GM12878 (cell line): ENCODE results near the gene LRBA. TPM values are rescaled to one million over a fixed set of nuclear protein-coding genes. Genes with fewer than 3 reads are reported as not detected.

Experiments
- ATAC-seq: fragments of 200-7000 bp; cut with Tn5 transposase; 3 replicates; pipeline ENCODE4 v1.9.1; 2020; ENCODE audit warnings: mild to moderate bottlenecking, moderate library complexity
- BruUV-seq: library from RNA; stranded (reverse); fragments of 400-500 nt; replicated peaks from 2 replicates; lab custom pipeline; 2021; lab: Mats Ljungman, UMichigan
- CTCF ChIA-PET: fragments of 300-600 bp; sonication (Branson Sonifier 250); formaldehyde crosslinking; extraction: SDS; loops from one replicate; lab custom pipeline; 2021; ENCODE audit warnings: inconsistent platforms; lab: Yijun Ruan, JAX
- POLR2A ChIA-PET: fragments of 350-600 bp; formaldehyde crosslinking; extraction: SDS; loops from one replicate; lab custom pipeline; 2021; ENCODE audit warnings: inconsistent platforms; lab: Charles Lee
- RAD21 ChIA-PET: fragments of 300-600 bp; sonication (Branson Sonifier 250); formaldehyde crosslinking; loops from one replicate; lab custom pipeline; 2023; ENCODE audit warnings: antibody characterized with exemption; ENCODE audit not compliant: unreplicated experiment; lab: Charles Lee
- SMC1A ChIA-PET: fragments of 300-600 bp; sonication (Branson Sonifier 250); formaldehyde crosslinking; loops from one replicate; lab custom pipeline; 2023; ENCODE audit not compliant: unreplicated experiment, uncharacterized antibody; lab: Charles Lee
- DNase-seq: peaks from one replicate; pipeline ENCODE4 v3.0.0-alpha.2; 2011; ENCODE audit warnings: low read depth, low spot score
- FAIRE-seq: peaks from 3 replicates; lab custom pipeline; 2011; peaks lifted over from hg19 to GRCh38; lab: Jason Lieb, UNC
- H2AFZ ChIP-seq: 2 replicates; pipeline ENCODE4 v1.6.0; 2011; ENCODE audit warnings: low read depth, low read length, control low read depth; ENCODE audit not compliant: control insufficient read depth
- H3K27ac ChIP-seq: 2 replicates; pipeline ENCODE4 v1.5.1; 2011; ENCODE audit warnings: control low read depth; ENCODE audit not compliant: control insufficient read depth, insufficient read depth
- H3K27me3 ChIP-seq, 2 experiments: replicated peaks in 1 of 2; 2 replicates each; pipeline versions ENCODE4 v1.6.0 to v1.6.1; 2011; ENCODE audit warnings: low read length in 1 of 2; ENCODE audit not compliant: control insufficient read depth in 2 of 2, insufficient read depth in 2 of 2
- H3K36me3 ChIP-seq, 2 experiments: 2 replicates each; pipeline ENCODE4 v1.5.1; 2011; ENCODE audit warnings: low read length in 1 of 2; ENCODE audit not compliant: control insufficient read depth in 2 of 2, insufficient read depth in 2 of 2
- H3K4me1 ChIP-seq: 2 replicates; pipeline ENCODE4 v1.6.1; 2011; ENCODE audit warnings: mild to moderate bottlenecking, low read length, moderate library complexity, mixed read lengths; ENCODE audit not compliant: control insufficient read depth, insufficient read depth
- H3K4me2 ChIP-seq: 2 replicates; pipeline ENCODE4 v1.6.0; 2011; ENCODE audit warnings: control low read depth; ENCODE audit not compliant: control insufficient read depth, insufficient read depth
- H3K4me3 ChIP-seq: fragments of 200-600 bp; sonication (generic); 2 replicates; pipeline ENCODE4 v1.5.1; 2016
- H3K79me2 ChIP-seq: 2 replicates; pipeline ENCODE4 v1.6.0; 2011; ENCODE audit warnings: low read length; ENCODE audit not compliant: control insufficient read depth, insufficient read depth
- H3K9ac ChIP-seq: 2 replicates; pipeline ENCODE4 v1.8.0; 2011; ENCODE audit warnings: low read length, control low read depth, mixed read lengths; ENCODE audit not compliant: control insufficient read depth, insufficient read depth
- H3K9me3 ChIP-seq: replicated peaks from 3 replicates; pipeline ENCODE4 v1.5.1; 2011; ENCODE audit warnings: mild to moderate bottlenecking, low read length; ENCODE audit not compliant: control insufficient read depth, insufficient read depth
- H4K20me1 ChIP-seq: 2 replicates; pipeline ENCODE4 v1.6.0; 2011; ENCODE audit not compliant: control insufficient read depth, insufficient read depth
- CREM ChIP-seq: IDR thresholded peaks from 2 replicates; pipeline ENCODE4 v1.6.1; 2014; ENCODE audit warnings: antibody characterized with exemption, low read depth
- HDAC2 ChIP-seq: fragments of 200-600 bp; sonication (generic); IDR thresholded peaks from 2 replicates; pipeline ENCODE4 v1.6.1; 2017
- PAX5 ChIP-seq: IDR thresholded peaks from 2 replicates; pipeline ENCODE4 v1.6.1; 2011; ENCODE audit warnings: low read depth, low read length, borderline replicate concordance
- PML ChIP-seq: IDR thresholded peaks from 2 replicates; pipeline ENCODE4 v1.6.1; 2012; ENCODE audit warnings: low read length, inconsistent platforms
- WGBS: methylation state at CpG from one replicate; pipeline ENCODE4 v1.1.6; 2016; ENCODE audit warnings: low lambda C conversion rate; ENCODE audit not compliant: insufficient replicate concordance, insufficient coverage; ENCODE audit errors: missing lambda C conversion rate; 5-methylcytosine and 5-hydroxymethylcytosine counted together
- in situ Hi-C: fragments of 300-500 bp; cut with MboI; formaldehyde crosslinking; loops from 9 replicates; pipeline ENCODE4 v1.14.3; 2018; ENCODE audit warnings: mixed read lengths
- intact Hi-C: fragments of 100-400 bp; cut with micrococcal nuclease; formaldehyde crosslinking; loops from one replicate; pipeline ENCODE4 v1.14.2; 2022; ENCODE audit not compliant: unreplicated experiment
- polyA plus RNA-seq, 11 experiments: library from polyadenylated mRNA; depleted of rRNA in 4 of 11; unstranded in 6 of 11; stranded (reverse) in 5 of 11; fragments of >200 nt; fragmentation: Nextera tagmentation in 4 of 11; fragmentation: Illumina TruSeq in 1 of 11; extraction: Ambion mirVana in 4 of 11; extraction: Trizol in 1 of 11; gene quantifications; 1 replicate in 1 of 11; 2 replicates in 10 of 11; pipeline versions ENCODE4 v1.2.1 to v1.2.3, GENCODE V29; 2011 to 2016; ENCODE audit warnings: inconsistent platforms in 2 of 11, missing spikeins in 2 of 11, low read depth in 1 of 11
- total RNA-seq, 4 experiments: library from RNA; depleted of rRNA in 3 of 4; stranded (reverse); fragments of >200 nt in 3 of 4; fragmentation: Illumina TruSeq in 1 of 4; extraction: Trizol in 1 of 4; gene quantifications; 2 replicates each; pipeline versions ENCODE4 v1.2.1 to v1.2.3, GENCODE V29; 2013 to 2021
- TF ChIP-seq, protein P1 (sequence below): fragments of 450-650 bp; IDR thresholded peaks from 2 replicates; pipeline ENCODE4 v1.6.1; 2017; ENCODE audit warnings: low read depth, mild to moderate bottlenecking, moderate library complexity
- TF ChIP-seq, protein P2 (sequence below): fragments of 450-650 bp; IDR thresholded peaks from 2 replicates; pipeline ENCODE4 v1.6.1; 2016; ENCODE audit warnings: mild to moderate bottlenecking
- TF ChIP-seq, protein P3 (sequence below): fragments of 450-650 bp; IDR thresholded peaks from 2 replicates; pipeline ENCODE4 v1.6.1; 2016; ENCODE audit warnings: mild to moderate bottlenecking, moderate library complexity, borderline replicate concordance
- TF ChIP-seq, protein P4 (sequence below): fragments of 150-350 bp; IDR thresholded peaks from 2 replicates; pipeline ENCODE4 v1.6.1; 2016; ENCODE audit warnings: low read depth, low read length
- TF ChIP-seq, protein P5 (sequence below): fragments of 150-350 bp; IDR thresholded peaks from 2 replicates; pipeline ENCODE4 v1.6.1; 2014; ENCODE audit warnings: mild to moderate bottlenecking, low read depth, low read length

LRBA gene
- total and polyA plus RNA-seq, 10 of the 15 experiments (the other 5 are each of a cell fraction or from before 2014, with no cell fraction given): 20.3 to 93.4 (median 55.0) TPM

DNA sequence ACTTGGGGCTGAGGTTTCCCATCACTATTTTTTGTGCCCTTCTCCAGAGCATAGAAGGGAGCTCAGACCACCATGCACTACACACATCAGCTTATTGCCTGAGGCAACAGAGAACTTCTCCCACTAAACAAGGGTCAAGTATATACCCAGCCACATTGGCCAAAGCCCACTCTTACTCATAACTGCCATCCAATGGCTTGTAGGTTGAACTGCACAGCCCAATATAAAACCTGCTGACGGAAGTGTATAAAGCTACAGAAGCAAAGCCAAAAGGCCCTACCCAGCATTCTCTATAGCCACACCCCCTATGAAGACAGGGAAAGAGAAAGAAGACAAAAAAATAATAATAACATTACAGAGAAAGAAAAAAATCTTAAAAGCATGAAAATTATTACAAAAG, 139.7 kb downstream of the LRBA start:
- H3K9ac ChIP-seq: no peak overlapping the region
- ATAC-seq (no peak), FAIRE-seq (no peak), DNase-seq (no peak)
- BruUV-seq: no TSS peak
- peaks cover 4% of the 10 kb centered on the region; the same call in 2 of the 3 replicates for H3K9me3 ChIP-seq
- ChIA-PET RAD21 (interaction anchor here (0.6 kb wide), 1 partner anchor 91 kb away, joined by 3 read pairs; no protein-coding TSS in a partner anchor), CTCF (interaction anchor here (1.3 to 2.0 kb wide), 3 partner anchors 8 to 96 kb away, joined by 3 to 12 read pairs (median 3); no protein-coding TSS in a partner anchor), POLR2A (interaction anchor here (0.6 to 1.3 kb wide), 2 partner anchors 10 to 416 kb away, joined by 4 to 5 read pairs; no protein-coding TSS in a partner anchor), SMC1A (interaction anchor here (2.4 kb wide), 1 partner anchor 8 kb away, joined by 8 read pairs; no protein-coding TSS in a partner anchor)
- in situ Hi-C loops (no loop called here), intact Hi-C loops (no loop called here)
- no peaks in the 10 kb centered on the region for H3K79me2 ChIP-seq
- H4K20me1 ChIP-seq: no peaks in the 10 kb centered on the region
- H3K27me3 ChIP-seq: no peaks in the 10 kb centered on the region
- no peak overlapping the region for H3K27ac ChIP-seq
- no peak overlapping the region for H3K4me2 ChIP-seq
- no peaks in the 10 kb centered on the region for H3K4me1 ChIP-seq
- H3K4me3 ChIP-seq: no peak overlapping the region
- WGBS: 100% methylated on average over 1 of the region's 1 CpG
- no peak overlapping the region for H2AFZ ChIP-seq
- peaks cover 10% of the 10 kb centered on the region in 2 experiments; a peak in 3 of 4 replicates for H3K36me3 ChIP-seq
- TF ChIP-seq, protein P1, sequence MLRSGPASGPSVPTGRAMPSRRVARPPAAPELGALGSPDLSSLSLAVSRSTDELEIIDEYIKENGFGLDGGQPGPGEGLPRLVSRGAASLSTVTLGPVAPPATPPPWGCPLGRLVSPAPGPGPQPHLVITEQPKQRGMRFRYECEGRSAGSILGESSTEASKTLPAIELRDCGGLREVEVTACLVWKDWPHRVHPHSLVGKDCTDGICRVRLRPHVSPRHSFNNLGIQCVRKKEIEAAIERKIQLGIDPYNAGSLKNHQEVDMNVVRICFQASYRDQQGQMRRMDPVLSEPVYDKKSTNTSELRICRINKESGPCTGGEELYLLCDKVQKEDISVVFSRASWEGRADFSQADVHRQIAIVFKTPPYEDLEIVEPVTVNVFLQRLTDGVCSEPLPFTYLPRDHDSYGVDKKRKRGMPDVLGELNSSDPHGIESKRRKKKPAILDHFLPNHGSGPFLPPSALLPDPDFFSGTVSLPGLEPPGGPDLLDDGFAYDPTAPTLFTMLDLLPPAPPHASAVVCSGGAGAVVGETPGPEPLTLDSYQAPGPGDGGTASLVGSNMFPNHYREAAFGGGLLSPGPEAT: no peak
- no peak for TF ChIP-seq CREM
- TF ChIP-seq, protein P2, sequence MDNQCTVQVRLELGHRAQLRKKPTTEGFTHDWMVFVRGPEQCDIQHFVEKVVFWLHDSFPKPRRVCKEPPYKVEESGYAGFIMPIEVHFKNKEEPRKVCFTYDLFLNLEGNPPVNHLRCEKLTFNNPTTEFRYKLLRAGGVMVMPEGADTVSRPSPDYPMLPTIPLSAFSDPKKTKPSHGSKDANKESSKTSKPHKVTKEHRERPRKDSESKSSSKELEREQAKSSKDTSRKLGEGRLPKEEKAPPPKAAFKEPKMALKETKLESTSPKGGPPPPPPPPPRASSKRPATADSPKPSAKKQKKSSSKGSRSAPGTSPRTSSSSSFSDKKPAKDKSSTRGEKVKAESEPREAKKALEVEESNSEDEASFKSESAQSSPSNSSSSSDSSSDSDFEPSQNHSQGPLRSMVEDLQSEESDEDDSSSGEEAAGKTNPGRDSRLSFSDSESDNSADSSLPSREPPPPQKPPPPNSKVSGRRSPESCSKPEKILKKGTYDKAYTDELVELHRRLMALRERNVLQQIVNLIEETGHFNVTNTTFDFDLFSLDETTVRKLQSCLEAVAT: no peak
- TF ChIP-seq, protein P3, sequence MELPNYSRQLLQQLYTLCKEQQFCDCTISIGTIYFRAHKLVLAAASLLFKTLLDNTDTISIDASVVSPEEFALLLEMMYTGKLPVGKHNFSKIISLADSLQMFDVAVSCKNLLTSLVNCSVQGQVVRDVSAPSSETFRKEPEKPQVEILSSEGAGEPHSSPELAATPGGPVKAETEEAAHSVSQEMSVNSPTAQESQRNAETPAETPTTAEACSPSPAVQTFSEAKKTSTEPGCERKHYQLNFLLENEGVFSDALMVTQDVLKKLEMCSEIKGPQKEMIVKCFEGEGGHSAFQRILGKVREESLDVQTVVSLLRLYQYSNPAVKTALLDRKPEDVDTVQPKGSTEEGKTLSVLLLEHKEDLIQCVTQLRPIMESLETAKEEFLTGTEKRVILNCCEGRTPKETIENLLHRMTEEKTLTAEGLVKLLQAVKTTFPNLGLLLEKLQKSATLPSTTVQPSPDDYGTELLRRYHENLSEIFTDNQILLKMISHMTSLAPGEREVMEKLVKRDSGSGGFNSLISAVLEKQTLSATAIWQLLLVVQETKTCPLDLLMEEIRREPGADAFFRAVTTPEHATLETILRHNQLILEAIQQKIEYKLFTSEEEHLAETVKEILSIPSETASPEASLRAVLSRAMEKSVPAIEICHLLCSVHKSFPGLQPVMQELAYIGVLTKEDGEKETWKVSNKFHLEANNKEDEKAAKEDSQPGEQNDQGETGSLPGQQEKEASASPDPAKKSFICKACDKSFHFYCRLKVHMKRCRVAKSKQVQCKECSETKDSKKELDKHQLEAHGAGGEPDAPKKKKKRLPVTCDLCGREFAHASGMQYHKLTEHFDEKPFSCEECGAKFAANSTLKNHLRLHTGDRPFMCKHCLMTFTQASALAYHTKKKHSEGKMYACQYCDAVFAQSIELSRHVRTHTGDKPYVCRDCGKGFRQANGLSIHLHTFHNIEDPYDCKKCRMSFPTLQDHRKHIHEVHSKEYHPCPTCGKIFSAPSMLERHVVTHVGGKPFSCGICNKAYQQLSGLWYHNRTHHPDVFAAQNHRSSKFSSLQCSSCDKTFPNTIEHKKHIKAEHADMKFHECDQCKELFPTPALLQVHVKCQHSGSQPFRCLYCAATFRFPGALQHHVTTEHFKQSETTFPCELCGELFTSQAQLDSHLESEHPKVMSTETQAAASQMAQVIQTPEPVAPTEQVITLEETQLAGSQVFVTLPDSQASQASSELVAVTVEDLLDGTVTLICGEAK: no peak
- no peak for TF ChIP-seq PAX5
- TF ChIP-seq PML: no peak
- TF ChIP-seq, protein P4, sequence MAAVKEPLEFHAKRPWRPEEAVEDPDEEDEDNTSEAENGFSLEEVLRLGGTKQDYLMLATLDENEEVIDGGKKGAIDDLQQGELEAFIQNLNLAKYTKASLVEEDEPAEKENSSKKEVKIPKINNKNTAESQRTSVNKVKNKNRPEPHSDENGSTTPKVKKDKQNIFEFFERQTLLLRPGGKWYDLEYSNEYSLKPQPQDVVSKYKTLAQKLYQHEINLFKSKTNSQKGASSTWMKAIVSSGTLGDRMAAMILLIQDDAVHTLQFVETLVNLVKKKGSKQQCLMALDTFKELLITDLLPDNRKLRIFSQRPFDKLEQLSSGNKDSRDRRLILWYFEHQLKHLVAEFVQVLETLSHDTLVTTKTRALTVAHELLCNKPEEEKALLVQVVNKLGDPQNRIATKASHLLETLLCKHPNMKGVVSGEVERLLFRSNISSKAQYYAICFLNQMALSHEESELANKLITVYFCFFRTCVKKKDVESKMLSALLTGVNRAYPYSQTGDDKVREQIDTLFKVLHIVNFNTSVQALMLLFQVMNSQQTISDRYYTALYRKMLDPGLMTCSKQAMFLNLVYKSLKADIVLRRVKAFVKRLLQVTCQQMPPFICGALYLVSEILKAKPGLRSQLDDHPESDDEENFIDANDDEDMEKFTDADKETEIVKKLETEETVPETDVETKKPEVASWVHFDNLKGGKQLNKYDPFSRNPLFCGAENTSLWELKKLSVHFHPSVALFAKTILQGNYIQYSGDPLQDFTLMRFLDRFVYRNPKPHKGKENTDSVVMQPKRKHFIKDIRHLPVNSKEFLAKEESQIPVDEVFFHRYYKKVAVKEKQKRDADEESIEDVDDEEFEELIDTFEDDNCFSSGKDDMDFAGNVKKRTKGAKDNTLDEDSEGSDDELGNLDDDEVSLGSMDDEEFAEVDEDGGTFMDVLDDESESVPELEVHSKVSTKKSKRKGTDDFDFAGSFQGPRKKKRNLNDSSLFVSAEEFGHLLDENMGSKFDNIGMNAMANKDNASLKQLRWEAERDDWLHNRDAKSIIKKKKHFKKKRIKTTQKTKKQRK: no peak
- TF ChIP-seq HDAC2: no peak
- TF ChIP-seq, protein P5, sequence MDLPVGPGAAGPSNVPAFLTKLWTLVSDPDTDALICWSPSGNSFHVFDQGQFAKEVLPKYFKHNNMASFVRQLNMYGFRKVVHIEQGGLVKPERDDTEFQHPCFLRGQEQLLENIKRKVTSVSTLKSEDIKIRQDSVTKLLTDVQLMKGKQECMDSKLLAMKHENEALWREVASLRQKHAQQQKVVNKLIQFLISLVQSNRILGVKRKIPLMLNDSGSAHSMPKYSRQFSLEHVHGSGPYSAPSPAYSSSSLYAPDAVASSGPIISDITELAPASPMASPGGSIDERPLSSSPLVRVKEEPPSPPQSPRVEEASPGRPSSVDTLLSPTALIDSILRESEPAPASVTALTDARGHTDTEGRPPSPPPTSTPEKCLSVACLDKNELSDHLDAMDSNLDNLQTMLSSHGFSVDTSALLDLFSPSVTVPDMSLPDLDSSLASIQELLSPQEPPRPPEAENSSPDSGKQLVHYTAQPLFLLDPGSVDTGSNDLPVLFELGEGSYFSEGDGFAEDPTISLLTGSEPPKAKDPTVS: no peak
